Hippocampal formation (tissue), 2 donors: Measurements from ENCODE around the gene NEK4.

Experiments used
- DNase-seq, 2 donors: peaks; one replicate each; lab custom pipeline; 2025; lab: John Stamatoyannopoulos, UW

The NEK4 gene

GRCh38 chr3:52663098-52663497 is 107.6 kb downstream of the NEK4 start:
- no peak for DNase-seq

GRCh38 chr3:52660046-52660445 is 110.7 kb downstream of the NEK4 start:
- DNase-seq, result no peak
